IMR-90 (cell line): ENCODE measurements around the gene ARRDC5. TPM values are rescaled to one million over a fixed set of nuclear protein-coding genes. Genes with fewer than 3 reads are reported as not detected.
A peak's percentile ranks its signal among the peaks of the same experiment; 100 is the strongest.

Experiments
- ATAC-seq: fragments of 200-7000 bp; cut with Tn5 transposase; 2 replicates; pipeline ENCODE4 v1.9.1; 2020; ENCODE audit warnings: low read depth, mild to moderate bottlenecking, moderate library complexity
- BruUV-seq: library from RNA; stranded (reverse); fragments of 400-500 nt; replicated peaks from 2 replicates; lab custom pipeline; 2021; lab: Mats Ljungman, UMichigan
- CTCF ChIA-PET: fragments of 300-600 bp; formaldehyde crosslinking; extraction: SDS; loops from one replicate; lab custom pipeline; 2021; ENCODE audit warnings: antibody characterized with exemption; lab: Yijun Ruan, JAX
- POLR2A ChIA-PET: fragments of 300-600 bp; sonication (Branson Sonifier 250); formaldehyde crosslinking; loops from one replicate; lab custom pipeline; 2022; ENCODE audit warnings: antibody characterized with exemption; ENCODE audit not compliant: unreplicated experiment; lab: Charles Lee
- DNase-seq: peaks from one replicate; pipeline ENCODE4 v3.0.0; 2013
- H2AFZ ChIP-seq: replicated peaks from 2 replicates; pipeline ENCODE3; 2013; ENCODE audit warnings: low read length, mild to moderate bottlenecking; ENCODE audit not compliant: poor library complexity
- H2AK5ac ChIP-seq: 2 replicates; pipeline ENCODE4 v1.6.1; 2013; ENCODE audit warnings: low read depth, low read length, inconsistent platforms
- H2AK9ac ChIP-seq: replicated peaks from 2 replicates; pipeline ENCODE3; 2013; ENCODE audit warnings: mild to moderate bottlenecking, low read depth, low read length, moderate library complexity; ENCODE audit not compliant: poor library complexity
- H2BK120ac ChIP-seq: 2 replicates; pipeline ENCODE4 v1.6.1; 2013; ENCODE audit warnings: low read depth, low read length, inconsistent platforms
- H2BK15ac ChIP-seq: 3 replicates; pipeline ENCODE4 v1.6.1; 2013; ENCODE audit warnings: low read depth, low read length, inconsistent platforms
- H2BK20ac ChIP-seq: 2 replicates; pipeline ENCODE4 v1.6.1; 2013; ENCODE audit warnings: low read depth, mild to moderate bottlenecking, inconsistent platforms, low read length, moderate library complexity
- H2BK5ac ChIP-seq: 2 replicates; pipeline ENCODE4 v1.6.1; 2013; ENCODE audit warnings: mild to moderate bottlenecking, low read depth, low read length, inconsistent platforms; ENCODE audit not compliant: poor library complexity, severe bottlenecking
- H3K14ac ChIP-seq: replicated peaks from 2 replicates; pipeline ENCODE4 v1.6.1; 2013; ENCODE audit warnings: low read depth, low read length, inconsistent platforms
- H3K18ac ChIP-seq: 2 replicates; pipeline ENCODE4 v1.6.1; 2013; ENCODE audit warnings: low read depth, low read length, control low read depth
- H3K23ac ChIP-seq: 2 replicates; pipeline ENCODE4 v1.6.1; 2013; ENCODE audit warnings: low read depth, low read length, inconsistent platforms
- H3K27ac ChIP-seq: 2 replicates; pipeline ENCODE4 v1.5.1; 2013; ENCODE audit warnings: mild to moderate bottlenecking, control low read depth, low read length; ENCODE audit not compliant: insufficient read depth
- H3K27me3 ChIP-seq: 2 replicates; pipeline ENCODE4 v1.6.1; 2013; ENCODE audit warnings: low read length; ENCODE audit not compliant: control insufficient read depth, insufficient read depth
- H3K36me3 ChIP-seq: 2 replicates; pipeline ENCODE4 v1.6.1; 2013; ENCODE audit warnings: low read length, mixed read lengths; ENCODE audit not compliant: control insufficient read depth, insufficient read depth
- H3K4ac ChIP-seq: 2 replicates; pipeline ENCODE4 v1.6.1; 2013; ENCODE audit warnings: low read depth, low read length, inconsistent platforms
- H3K4me1 ChIP-seq: 2 replicates; pipeline ENCODE4 v1.6.1; 2013; ENCODE audit warnings: low read length, mixed read lengths; ENCODE audit not compliant: control insufficient read depth, insufficient read depth
- H3K4me2 ChIP-seq: 2 replicates; pipeline ENCODE4 v1.6.1; 2013; ENCODE audit warnings: low read depth, mild to moderate bottlenecking, control low read depth, low read length, moderate library complexity
- H3K4me3 ChIP-seq: 2 replicates; pipeline ENCODE4 v1.5.1; 2013; ENCODE audit warnings: low read depth, mild to moderate bottlenecking, control low read depth, low read length, moderate library complexity; ENCODE audit not compliant: insufficient read depth
- H3K56ac ChIP-seq: 2 replicates; pipeline ENCODE4 v1.6.1; 2013; ENCODE audit warnings: low read length, inconsistent platforms; ENCODE audit not compliant: insufficient read depth; ENCODE audit errors: extremely low read depth
- H3K79me1 ChIP-seq, 2 experiments: 2 replicates each; pipeline ENCODE4 v1.6.1; 2013; ENCODE audit warnings: low read length in 2 of 2, inconsistent platforms in 1 of 2, low read depth in 1 of 2
- H3K9ac ChIP-seq: 2 replicates; pipeline ENCODE4 v1.6.1; 2013; ENCODE audit warnings: low read depth, low read length, control low read depth
- H3K9me1 ChIP-seq: 2 replicates; pipeline ENCODE4 v1.6.1; 2013; ENCODE audit warnings: low read length, inconsistent platforms; ENCODE audit not compliant: insufficient read depth
- H3K9me3 ChIP-seq: 2 replicates; pipeline ENCODE4 v1.6.1; 2013; ENCODE audit warnings: low read length; ENCODE audit not compliant: control insufficient read depth, insufficient read depth
- H4K20me1 ChIP-seq: 2 replicates; pipeline ENCODE4 v1.6.1; 2013; ENCODE audit warnings: low read length, inconsistent platforms; ENCODE audit not compliant: insufficient read depth
- H4K5ac ChIP-seq: 2 replicates; pipeline ENCODE4 v1.6.1; 2013; ENCODE audit warnings: mild to moderate bottlenecking, low read depth, low read length, control low read depth
- H4K8ac ChIP-seq, 2 experiments: 2 replicates each; pipeline ENCODE4 v1.6.1; 2013; ENCODE audit warnings: low read depth in 2 of 2, low read length in 2 of 2, control low read depth in 1 of 2, inconsistent platforms in 1 of 2
- H4K91ac ChIP-seq: 2 replicates; pipeline ENCODE4 v1.6.1; 2013; ENCODE audit warnings: low read depth, low read length, inconsistent platforms; ENCODE audit not compliant: insufficient read depth
- BHLHE40 ChIP-seq: fragments of 150-350 bp; IDR thresholded peaks from 2 replicates; pipeline ENCODE4 v1.6.1; 2016; ENCODE audit warnings: mild to moderate bottlenecking, low read depth, low read length
- CEBPB ChIP-seq: IDR thresholded peaks from 2 replicates; pipeline ENCODE4 v1.6.1; 2012; ENCODE audit warnings: low read depth, low read length, improper control_type of control experiment
- CHD1 ChIP-seq: IDR thresholded peaks from 2 replicates; pipeline ENCODE4 v1.6.1; 2012; ENCODE audit warnings: low read depth, low read length, improper control_type of control experiment
- CTCF ChIP-seq: conservative IDR thresholded peaks from 2 replicates; pipeline ENCODE4 v1.5.1; 2012; ENCODE audit warnings: mild to moderate bottlenecking, low read depth, low read length, improper control_type of control experiment
- ELK1 ChIP-seq: fragments of 150-350 bp; IDR thresholded peaks from 2 replicates; pipeline ENCODE4 v1.6.1; 2016; ENCODE audit warnings: low read depth, mild to moderate bottlenecking, low read length, moderate library complexity, borderline replicate concordance
- FOS ChIP-seq: fragments of 150-350 bp; IDR thresholded peaks from 2 replicates; pipeline ENCODE4 v1.6.1; 2016; ENCODE audit warnings: low read depth, low read length
- MAFK ChIP-seq: IDR thresholded peaks from 2 replicates; pipeline ENCODE4 v1.6.1; 2012; ENCODE audit warnings: low read depth, low read length, improper control_type of control experiment
- MAZ ChIP-seq: IDR thresholded peaks from 2 replicates; pipeline ENCODE4 v1.6.1; 2012; ENCODE audit warnings: low read depth, mild to moderate bottlenecking, low read length, improper control_type of control experiment, moderate library complexity, borderline replicate concordance
- MXI1 ChIP-seq: IDR thresholded peaks from 2 replicates; pipeline ENCODE4 v1.6.1; 2012; ENCODE audit warnings: low read depth, mild to moderate bottlenecking, low read length, moderate library complexity, borderline replicate concordance
- NFE2L2 ChIP-seq: fragments of 150-350 bp; IDR thresholded peaks from 2 replicates; pipeline ENCODE4 v1.6.1; 2016; ENCODE audit warnings: low read depth, mild to moderate bottlenecking, low read length
- POLR2A ChIP-seq: IDR thresholded peaks from 2 replicates; pipeline ENCODE4 v1.6.1; 2012; ENCODE audit warnings: mild to moderate bottlenecking, low read depth, low read length
- RAD21 ChIP-seq: IDR thresholded peaks from 2 replicates; pipeline ENCODE4 v1.6.1; 2012; ENCODE audit warnings: low read length, improper control_type of control experiment
- RCOR1 ChIP-seq: IDR thresholded peaks from 2 replicates; pipeline ENCODE4 v1.6.1; 2012; ENCODE audit warnings: mild to moderate bottlenecking, low read length, improper control_type of control experiment; ENCODE audit not compliant: insufficient replicate concordance
- RFX5 ChIP-seq: IDR thresholded peaks from 2 replicates; pipeline ENCODE4 v1.8.0; 2012; ENCODE audit warnings: low read depth, mild to moderate bottlenecking, low read length, moderate library complexity
- SMC3 ChIP-seq: fragments of 150-350 bp; IDR thresholded peaks from 2 replicates; pipeline ENCODE4 v1.6.1; 2016; ENCODE audit warnings: low read depth, mild to moderate bottlenecking, antibody characterized with exemption, low read length, moderate library complexity
- USF2 ChIP-seq: fragments of 150-350 bp; IDR thresholded peaks from 2 replicates; pipeline ENCODE4 v1.6.1; 2017; ENCODE audit warnings: mild to moderate bottlenecking, antibody characterized with exemption, low read length, low read depth
- WGBS, 2 experiments: methylation state at CpG; one replicate each; pipeline versions ENCODE4 v1.1.5 to v1.1.7; 2013; ENCODE audit warnings: missing lambda C conversion rate in 2 of 2; ENCODE audit not compliant: insufficient read length in 1 of 2; ENCODE audit errors: extremely low coverage in 2 of 2; 5-methylcytosine and 5-hydroxymethylcytosine counted together
- dilution Hi-C: fragments of 300-500 bp; cut with HindIII; formaldehyde crosslinking; loops from one replicate; pipeline ENCODE4 v1.14.3; 2018; ENCODE audit warnings: low sequenced_read_pairs; ENCODE audit not compliant: unreplicated experiment
- in situ Hi-C: fragments of 300-500 bp; cut with MboI; formaldehyde crosslinking; loops from 3 replicates; pipeline ENCODE4 v1.14.3; 2019; ENCODE audit warnings: low sequenced_read_pairs, inconsistent platforms, mixed read lengths
- intact Hi-C: fragments of 100-400 bp; cut with micrococcal nuclease; formaldehyde crosslinking; loops from 2 replicates; pipeline ENCODE4 v1.10.0; 2022
- polyA plus RNA-seq, 3 experiments: library from polyadenylated mRNA; depleted of rRNA; stranded (reverse); fragments of >200 nt; gene quantifications; 2 replicates each; pipeline ENCODE4 v1.2.3, GENCODE V29; 2012; ENCODE audit warnings: low replicate concordance in 1 of 3
- total RNA-seq: library from RNA; depleted of rRNA; stranded (reverse); fragments of >200 nt; gene quantifications from 2 replicates; pipeline ENCODE4 v1.2.3, GENCODE V29; 2012

The ARRDC5 gene
- total and polyA plus RNA-seq, 2 of the 4 experiments (the other 2 are of a cell fraction), result not detected

- H3K23ac ChIP-seq, result no peak overlapping the region
- no peaks in the 10 kb centered on the region for H4K20me1 ChIP-seq
- no peak overlapping the region for H2BK15ac ChIP-seq
- H3K27me3 ChIP-seq, result no peaks in the 10 kb centered on the region
- ChIA-PET POLR2A (no interaction called here), CTCF (no interaction called here)
- DNase-seq, result no peak
- H3K4me2 ChIP-seq, result no peak overlapping the region
- H4K8ac ChIP-seq, result no peak overlapping the region
- H3K56ac ChIP-seq, result 0 out of 2 replicates have a peak overlapping the region, but pooled peaks have one; percentile 13
- H3K14ac ChIP-seq, result no peak overlapping the region
- no peak overlapping the region for H2AFZ ChIP-seq
- dilution Hi-C loops (no loop called here), in situ Hi-C loops (no loop called here), intact Hi-C loops (no loop called here)
- no peak overlapping the region for H2AK5ac ChIP-seq
- no peak overlapping the region for H3K27ac ChIP-seq
- ATAC-seq, result no peak
- no peak overlapping the region for H4K5ac ChIP-seq
- H3K79me1 ChIP-seq, result no peaks in the 10 kb centered on the region
- 0 out of 2 replicates have a peak, but pooled peaks cover 2% of the 10 kb centered on the region for H3K9me1 ChIP-seq
- H2BK120ac ChIP-seq, result no peak overlapping the region
- no peak overlapping the region for H3K4ac ChIP-seq
- no TSS peak for BruUV-seq
- H2AK9ac ChIP-seq, result no peak overlapping the region
- H3K18ac ChIP-seq, result no peak overlapping the region
- H3K9me3 ChIP-seq, result no peaks in the 10 kb centered on the region
- 100% methylated on average over 4 of the region's 7 CpGs; no CpG with 5 or more reads in 1 of the 2 experiments for WGBS, 2 experiments
- no peak overlapping the region for H3K9ac ChIP-seq
- no peaks in the 10 kb centered on the region for H3K36me3 ChIP-seq
- TF ChIP-seq RAD21 (no peak), USF2 (no peak), FOS (no peak), CTCF (no peak), MXI1 (no peak), CEBPB (no peak), RCOR1 (no peak), NFE2L2 (no peak), CHD1 (no peak), RFX5 (no peak), BHLHE40 (no peak), SMC3 (no peak), ELK1 (no peak), MAZ (no peak), POLR2A (no peak), MAFK (no peak)
- H2BK5ac ChIP-seq, result no peak overlapping the region
- peaks cover 3% of the 10 kb centered on the region; the same call in 1 of the 2 replicates for H3K4me1 ChIP-seq
- no peak overlapping the region for H2BK20ac ChIP-seq
- H4K91ac ChIP-seq, result no peak overlapping the region
- H3K4me3 ChIP-seq, result no peak overlapping the region
These were observed 5.5 kb downstream of the ARRDC5 start for GRCh38 chr19:4897146-4897545.
